Natural killer cell (primary cell): Measurements from ENCODE around the gene LMTK2. TPM values are rescaled to one million over a fixed set of nuclear protein-coding genes. Genes with fewer than 3 reads are reported as not detected.
A peak's percentile ranks its signal among the peaks of the same experiment; 100 is the strongest.
"Not testable (repeated sequence)": the region's sequence is repeated elsewhere in the genome, so short reads cannot be mapped to it uniquely, and the experiment has no call there.

ENCODE experiments used
- ATAC-seq, 3 donors: fragments of 150-1000 bp in 2 of 3; fragments of 200-7000 bp in 1 of 3; cut with Tn5 transposase; 1 replicate in 1 of 3; 2 replicates in 2 of 3; pipeline ENCODE4 v1.10.0; 2021; ENCODE audit warnings: mild to moderate bottlenecking in 2 of 3, moderate library complexity in 2 of 3
- DNase-seq, 2 donors: peaks; one replicate each; pipeline versions ENCODE4 v3.0.0 to v3.0.0-alpha.2; 2013 to 2021; ENCODE audit warnings: mixed read lengths in 1 of 2
- H3K27ac ChIP-seq: one replicate; pipeline ENCODE4 v1.5.1; 2013; ENCODE audit warnings: mild to moderate bottlenecking, low read length
- H3K27me3 ChIP-seq: one replicate; pipeline ENCODE4 v1.6.1; 2013; ENCODE audit warnings: low read length; ENCODE audit not compliant: control insufficient read depth, insufficient read depth
- H3K36me3 ChIP-seq: one replicate; pipeline ENCODE4 v1.6.1; 2013; ENCODE audit warnings: low read length; ENCODE audit not compliant: control insufficient read depth, insufficient read depth
- H3K4me1 ChIP-seq: one replicate; pipeline ENCODE4 v1.6.1; 2013; ENCODE audit warnings: low read length; ENCODE audit not compliant: control insufficient read depth, insufficient read depth
- H3K4me3 ChIP-seq: one replicate; pipeline ENCODE4 v1.5.1; 2013; ENCODE audit warnings: low read length
- H3K9me3 ChIP-seq: one replicate; pipeline ENCODE4 v1.6.1; 2013; ENCODE audit warnings: low read length; ENCODE audit not compliant: control insufficient read depth, insufficient read depth
- H3K27ac Mint-ChIP-seq, 2 donors: one replicate each; pipeline ENCODE4 v1.8.0; 2022; ENCODE audit warnings: mild to moderate bottlenecking in 2 of 2, mixed read lengths in 2 of 2, moderate library complexity in 1 of 2
- H3K27me3 Mint-ChIP-seq, 2 donors: one replicate each; pipeline ENCODE4 v1.8.0; 2022; ENCODE audit warnings: low read depth in 2 of 2, mixed read lengths in 2 of 2
- H3K36me3 Mint-ChIP-seq: one replicate; pipeline ENCODE4 v1.8.0; 2022; ENCODE audit warnings: mixed read lengths
- H3K4me1 Mint-ChIP-seq, 2 donors: one replicate each; pipeline ENCODE4 v1.8.0; 2022; ENCODE audit warnings: mixed read lengths in 2 of 2
- H3K4me3 Mint-ChIP-seq: one replicate; pipeline ENCODE4 v1.8.0; 2022; ENCODE audit warnings: mild to moderate bottlenecking, moderate library complexity, mixed read lengths
- H3K9me3 Mint-ChIP-seq, 2 donors: one replicate each; pipeline ENCODE4 v1.8.0; 2022; ENCODE audit warnings: mixed read lengths in 2 of 2
- WGBS: methylation state at CpG from one replicate; pipeline ENCODE4 v1.1.7; 2013; ENCODE audit warnings: missing lambda C conversion rate; ENCODE audit not compliant: insufficient coverage; 5-methylcytosine and 5-hydroxymethylcytosine counted together
- intact Hi-C: fragments of 100-400 bp; cut with micrococcal nuclease; formaldehyde crosslinking; loops from one replicate; pipeline ENCODE4 v1.14.2; 2022
- total RNA-seq, 4 donors: library from RNA; stranded (reverse); fragments of 120-200 nt in 1 of 4; gene quantifications; one replicate each; pipeline versions ENCODE4 v1.2.3 to v1.2.4, GENCODE V29; 2013 to 2022
- TF ChIP-seq, protein P1 (sequence below): fragments of 200-600 bp; IDR thresholded peaks from one replicate; pipeline ENCODE4 v1.8.0; 2022; ENCODE audit warnings: antibody characterized with exemption

LMTK2 gene
- total RNA-seq, 3 donors from 2014 or later (not counting 1 experiment from before 2014, with no cell fraction given) = 18.7 to 33.9 (median 26.6) TPM

DNA sequence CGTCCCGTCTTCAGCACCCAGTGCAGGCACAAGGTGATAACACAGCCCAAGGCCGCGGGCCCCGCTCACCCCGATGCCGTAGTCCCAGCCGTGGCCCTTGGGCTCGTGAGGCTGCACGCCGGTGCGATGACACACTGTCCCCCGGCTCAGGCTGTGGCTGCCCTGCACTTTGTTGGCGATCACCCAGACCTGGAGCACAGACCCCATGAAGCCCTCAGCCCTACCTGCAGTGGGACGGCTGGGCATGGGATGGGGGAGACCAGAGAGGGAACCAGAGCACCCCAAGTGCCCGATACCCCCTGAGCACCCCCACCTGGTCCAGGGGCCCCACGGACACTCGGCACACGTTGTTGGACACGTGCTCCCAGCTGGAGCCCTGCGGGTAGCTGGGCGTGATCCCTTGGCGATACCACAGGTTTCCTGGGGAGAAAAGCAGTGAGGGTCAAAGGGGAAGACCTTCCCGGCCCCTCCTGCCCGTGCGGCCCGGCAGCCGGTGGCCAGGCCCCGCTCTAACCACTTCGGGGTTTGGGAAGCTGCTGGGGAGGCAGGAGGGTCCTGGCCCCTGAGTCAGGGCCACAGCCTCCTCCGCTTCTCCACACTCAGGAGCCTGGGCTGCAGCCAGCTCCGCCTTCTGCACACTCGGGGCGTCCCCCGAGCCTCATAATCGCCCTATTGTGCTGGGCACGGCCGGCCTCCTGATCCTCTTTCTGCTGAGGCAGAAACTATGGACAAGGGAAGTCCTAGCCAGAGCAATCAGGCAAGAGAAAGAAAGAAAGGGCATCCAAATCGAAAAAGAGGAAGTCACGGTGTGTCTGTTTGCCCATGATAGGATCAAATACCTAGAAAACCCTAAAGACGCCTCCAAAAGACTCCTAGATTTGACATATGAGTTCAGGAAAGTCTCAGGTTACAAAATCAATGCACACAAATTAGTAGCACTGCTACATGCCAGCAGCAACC, 111.2 kb downstream of the LMTK2 start:
- TF ChIP-seq, protein P1, sequence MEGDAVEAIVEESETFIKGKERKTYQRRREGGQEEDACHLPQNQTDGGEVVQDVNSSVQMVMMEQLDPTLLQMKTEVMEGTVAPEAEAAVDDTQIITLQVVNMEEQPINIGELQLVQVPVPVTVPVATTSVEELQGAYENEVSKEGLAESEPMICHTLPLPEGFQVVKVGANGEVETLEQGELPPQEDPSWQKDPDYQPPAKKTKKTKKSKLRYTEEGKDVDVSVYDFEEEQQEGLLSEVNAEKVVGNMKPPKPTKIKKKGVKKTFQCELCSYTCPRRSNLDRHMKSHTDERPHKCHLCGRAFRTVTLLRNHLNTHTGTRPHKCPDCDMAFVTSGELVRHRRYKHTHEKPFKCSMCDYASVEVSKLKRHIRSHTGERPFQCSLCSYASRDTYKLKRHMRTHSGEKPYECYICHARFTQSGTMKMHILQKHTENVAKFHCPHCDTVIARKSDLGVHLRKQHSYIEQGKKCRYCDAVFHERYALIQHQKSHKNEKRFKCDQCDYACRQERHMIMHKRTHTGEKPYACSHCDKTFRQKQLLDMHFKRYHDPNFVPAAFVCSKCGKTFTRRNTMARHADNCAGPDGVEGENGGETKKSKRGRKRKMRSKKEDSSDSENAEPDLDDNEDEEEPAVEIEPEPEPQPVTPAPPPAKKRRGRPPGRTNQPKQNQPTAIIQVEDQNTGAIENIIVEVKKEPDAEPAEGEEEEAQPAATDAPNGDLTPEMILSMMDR = no peak
- no peak for DNase-seq
- Histone ChIP-seq H3K4me1 (no peaks in the 10 kb centered on the region), H3K36me3 (peaks cover 9% of the 10 kb centered on the region), H3K27ac (no peak overlapping the region), H3K4me3 (no peak overlapping the region), H3K27me3 (no peaks in the 10 kb centered on the region), H3K9me3 (no peaks in the 10 kb centered on the region)
- peaks cover 8 to 15% of the 10 kb centered on the region in 2 donors for H3K4me1 Mint-ChIP-seq
- no peak overlapping the region for H3K4me3 Mint-ChIP-seq
- H3K36me3 Mint-ChIP-seq = no peaks in the 10 kb centered on the region
- no peaks in the 10 kb centered on the region for H3K27me3 Mint-ChIP-seq
- ATAC-seq = no peak
- no peaks in the 10 kb centered on the region for H3K9me3 Mint-ChIP-seq
- H3K27ac Mint-ChIP-seq = no peak overlapping the region
- intact Hi-C loops = no loop called here
- 75% methylated on average over 41 of the region's 41 CpGs for WGBS

DNA sequence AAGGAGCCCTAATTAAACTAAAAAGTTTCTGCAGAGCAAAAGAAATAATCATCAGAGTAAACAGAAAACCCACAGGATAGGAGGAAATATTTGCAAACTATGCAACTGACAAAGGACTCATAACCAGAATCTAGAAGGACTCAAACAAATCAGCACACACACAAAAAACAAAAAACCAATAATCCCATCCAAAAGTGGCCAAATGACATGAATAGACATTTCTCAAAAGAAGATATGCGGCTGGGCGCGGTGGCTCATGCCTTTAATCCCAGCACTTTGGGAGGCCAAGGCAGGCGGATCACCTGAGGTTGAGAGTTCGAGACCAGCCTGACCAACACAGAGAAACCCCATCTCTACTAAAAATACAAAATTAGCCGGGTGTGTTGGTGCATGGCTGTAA, 112.7 kb downstream of the LMTK2 start:
- H3K36me3 Mint-ChIP-seq, ATAC-seq, H3K27me3 Mint-ChIP-seq, H3K4me3 ChIP-seq, intact Hi-C loops, H3K9me3 Mint-ChIP-seq, H3K36me3 ChIP-seq, DNase-seq, H3K4me3 Mint-ChIP-seq, H3K27ac ChIP-seq, H3K9me3 ChIP-seq, H3K27me3 ChIP-seq, H3K4me1 ChIP-seq: not testable (repeated sequence)
- Mint-ChIP-seq H3K4me1 (peaks cover 8 to 15% of the 10 kb centered on the region in 2 donors), H3K27ac (peak overlapping the region in 1 of 2 donors; percentile 16)
- 95% methylated on average over 6 of the region's 6 CpGs for WGBS

DNA sequence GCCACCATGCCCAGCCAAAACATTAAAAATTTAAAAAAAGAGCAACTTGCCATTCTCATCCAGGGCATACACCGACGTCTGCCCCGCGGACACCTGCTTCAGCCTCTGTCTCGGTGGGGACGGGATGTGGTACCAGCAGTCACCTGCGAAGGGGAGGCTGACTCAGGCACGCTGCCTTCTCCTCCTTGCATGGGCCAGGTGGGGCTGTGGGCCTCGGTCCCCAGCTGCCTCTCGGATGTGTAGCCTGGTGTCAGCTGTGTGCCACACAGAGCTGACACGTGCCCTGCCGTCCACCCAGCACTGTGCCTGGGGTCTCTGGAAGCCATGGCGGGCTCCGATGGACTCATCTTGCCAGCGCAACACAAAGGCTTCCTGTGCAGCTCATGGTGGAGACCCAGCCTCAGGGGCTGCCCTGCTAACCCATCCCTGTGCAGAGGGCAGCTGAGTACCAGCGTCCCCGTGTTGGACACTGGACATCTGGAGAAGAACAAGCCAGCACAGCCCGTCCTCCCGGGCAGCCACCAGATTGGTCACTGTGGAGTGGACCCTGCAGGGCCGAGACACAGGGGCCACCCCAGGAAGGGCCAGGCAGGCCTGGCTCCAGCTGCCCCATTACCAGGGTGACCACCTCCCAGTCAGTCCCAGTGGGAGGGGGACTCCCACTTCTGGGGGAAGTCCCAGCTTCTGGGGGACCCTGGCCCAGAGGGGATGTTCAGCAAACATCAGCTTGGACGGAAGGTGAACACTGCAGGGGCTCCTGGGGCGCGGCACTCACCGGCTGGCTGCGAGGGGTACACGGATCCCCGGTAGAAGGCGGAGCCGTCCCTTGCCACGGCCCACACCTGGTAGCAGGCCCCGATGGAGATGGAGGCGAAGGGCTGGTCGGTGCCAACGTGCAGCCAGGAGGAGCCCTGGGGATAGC, 115.2 kb downstream of the LMTK2 start:
- Mint-ChIP-seq H3K27me3 (no peaks in the 10 kb centered on the region), H3K27ac (no peak overlapping the region), H3K4me3 (no peak overlapping the region), H3K9me3 (no peaks in the 10 kb centered on the region), H3K4me1 (peaks cover 8 to 15% of the 10 kb centered on the region in 2 donors), H3K36me3 (no peaks in the 10 kb centered on the region)
- Histone ChIP-seq H3K9me3 (no peaks in the 10 kb centered on the region), H3K4me3 (no peak overlapping the region), H3K36me3 (peaks cover 15% of the 10 kb centered on the region), H3K4me1 (no peaks in the 10 kb centered on the region), H3K27ac (no peak overlapping the region), H3K27me3 (no peaks in the 10 kb centered on the region)
- DNase-seq = no peak
- TF ChIP-seq, protein P1 = no peak
- no peak for ATAC-seq
- intact Hi-C loops = no loop called here
- 97% methylated on average over 34 of the region's 34 CpGs for WGBS
